NCI-H774 (cell line): ENCODE results near the gene PPP3CA.
A peak's percentile ranks its signal among the peaks of the same experiment; 100 is the strongest.

Experiments
- DNase-seq: peaks from one replicate; lab custom pipeline; 2025; lab: John Stamatoyannopoulos, UW

PPP3CA gene

GRCh38 chr4:101288365-101289145, 58.8 kb downstream of the PPP3CA start:
- DNase-seq: no peak

- DNase-seq: no peak
Observed at GRCh38 chr4:101287324-101287723, 60.0 kb downstream of the PPP3CA start.

GRCh38 chr4:101286663-101287062, 60.7 kb downstream of the PPP3CA start:
- DNase-seq: no peak

- DNase-seq: no peak
Observed at GRCh38 chr4:101285985-101286384, 61.3 kb downstream of the PPP3CA start.

- no peak for DNase-seq
Observed at GRCh38 chr4:101284546-101284945, 62.8 kb downstream of the PPP3CA start.

- no peak for DNase-seq
Observed at GRCh38 chr4:101283434-101283833, 63.9 kb downstream of the PPP3CA start.

GRCh38 chr4:101282076-101282844, 65.1 kb downstream of the PPP3CA start:
- DNase-seq: no peak

GRCh38 chr4:101280866-101281600, 66.3 kb downstream of the PPP3CA start:
- no peak for DNase-seq

- no peak for DNase-seq
Observed at GRCh38 chr4:101279377-101279871, 67.9 kb downstream of the PPP3CA start.

GRCh38 chr4:101277671-101278070, 69.7 kb downstream of the PPP3CA start:
- no peak for DNase-seq

GRCh38 chr4:101276661-101277060, 70.7 kb downstream of the PPP3CA start:
- no peak for DNase-seq

- no peak for DNase-seq
Observed at GRCh38 chr4:101274888-101275752, 72.2 kb downstream of the PPP3CA start.

- DNase-seq: no peak
Observed at GRCh38 chr4:101271516-101271915, 75.8 kb downstream of the PPP3CA start.

- no peak for DNase-seq
Observed at GRCh38 chr4:101269682-101270081, 77.6 kb downstream of the PPP3CA start.

GRCh38 chr4:101265816-101266172, 81.5 kb downstream of the PPP3CA start:
- DNase-seq: no peak

GRCh38 chr4:101264993-101265815, 82.1 kb downstream of the PPP3CA start:
- DNase-seq: no peak

GRCh38 chr4:101264512-101264911, 82.8 kb downstream of the PPP3CA start:
- no peak for DNase-seq

GRCh38 chr4:101262683-101263082, 84.6 kb downstream of the PPP3CA start:
- DNase-seq: no peak

- no peak for DNase-seq
Observed at GRCh38 chr4:101259876-101260275, 87.5 kb downstream of the PPP3CA start.

- no peak for DNase-seq
Observed at GRCh38 chr4:101258883-101259282, 88.4 kb downstream of the PPP3CA start.

- peak; percentile 65 for DNase-seq
Observed at GRCh38 chr4:101256222-101256621, 91.1 kb downstream of the PPP3CA start.
